Hepatocyte (in vitro differentiated cells): ENCODE measurements around the gene SIGLEC14. TPM values are rescaled to one million over a fixed set of nuclear protein-coding genes. Genes with fewer than 3 reads are reported as not detected.

Experiments used
- DNase-seq: peaks from one replicate; pipeline ENCODE4 v3.0.0-alpha.2; 2016; ENCODE audit warnings: low spot score
- H2AFZ ChIP-seq: fragments of 200-600 bp; sonication (generic); 2 replicates; pipeline ENCODE4 v1.6.0; 2016; ENCODE audit warnings: antibody characterized with exemption, mild to moderate bottlenecking
- H3K27ac ChIP-seq: fragments of 200-600 bp; sonication (generic); 2 replicates; pipeline ENCODE4 v1.5.1; 2016; ENCODE audit warnings: mild to moderate bottlenecking
- H3K27me3 ChIP-seq: fragments of 200-600 bp; sonication (generic); 2 replicates; pipeline ENCODE4 v1.6.1; 2016
- H3K36me3 ChIP-seq: fragments of 200-600 bp; sonication (generic); replicated peaks from 2 replicates; pipeline ENCODE4 v1.5.1; 2016; ENCODE audit warnings: low read depth; ENCODE audit not compliant: insufficient read depth
- H3K4me1 ChIP-seq: fragments of 200-600 bp; sonication (generic); 2 replicates; pipeline ENCODE4 v1.5.1; 2016; ENCODE audit warnings: mild to moderate bottlenecking, moderate library complexity; ENCODE audit not compliant: insufficient read depth
- H3K4me2 ChIP-seq: fragments of 200-600 bp; sonication (generic); 2 replicates; pipeline ENCODE4 v1.6.0; 2016
- H3K4me3 ChIP-seq: fragments of 200-600 bp; sonication (generic); 2 replicates; pipeline ENCODE4 v1.5.1; 2016; ENCODE audit warnings: mild to moderate bottlenecking
- H3K79me2 ChIP-seq: fragments of 200-600 bp; sonication (generic); 2 replicates; pipeline ENCODE4 v1.6.0; 2017; ENCODE audit warnings: mild to moderate bottlenecking
- H3K9me2 ChIP-seq: fragments of 200-600 bp; sonication (generic); replicated peaks from 2 replicates; pipeline ENCODE4 v1.6.0; 2017; ENCODE audit warnings: mild to moderate bottlenecking; ENCODE audit not compliant: insufficient read depth
- H3K9me3 ChIP-seq: fragments of 200-600 bp; sonication (generic); 2 replicates; pipeline ENCODE4 v1.5.1; 2016; ENCODE audit warnings: low read depth, mild to moderate bottlenecking
- H4K20me1 ChIP-seq: fragments of 200-600 bp; sonication (generic); 2 replicates; pipeline ENCODE4 v1.6.0; 2016; ENCODE audit warnings: mild to moderate bottlenecking; ENCODE audit not compliant: insufficient read depth, poor library complexity, severe bottlenecking
- EZH2 ChIP-seq: fragments of 200-600 bp; sonication (generic); IDR thresholded peaks from 2 replicates; pipeline ENCODE4 v1.6.1; 2016; ENCODE audit warnings: antibody characterized with exemption, mild to moderate bottlenecking, borderline replicate concordance
- EZH2phosphoT487 ChIP-seq: fragments of 200-600 bp; sonication (generic); IDR thresholded peaks from one replicate; pipeline ENCODE4 v1.6.1; 2018; ENCODE audit warnings: antibody characterized with exemption, mild to moderate bottlenecking, low read depth, moderate library complexity; ENCODE audit not compliant: unreplicated experiment, severe bottlenecking
- WGBS: methylation state at CpG from one replicate; pipeline ENCODE4 v1.1.6; 2016; ENCODE audit warnings: low lambda C conversion rate; ENCODE audit errors: missing lambda C conversion rate; 5-methylcytosine and 5-hydroxymethylcytosine counted together
- polyA plus RNA-seq: library from polyadenylated mRNA; unstranded; fragments of >200 nt; fragmentation: Nextera tagmentation; extraction: Ambion mirVana; gene quantifications from 2 replicates; pipeline ENCODE4 v1.2.1, GENCODE V29; 2016
- total RNA-seq: library from RNA; depleted of rRNA; stranded (reverse); fragments of >200 nt; gene quantifications from 2 replicates; pipeline ENCODE4 v1.2.3, GENCODE V29; 2014
- TF ChIP-seq, protein P1 (sequence below): fragments of 200-600 bp; sonication (generic); IDR thresholded peaks from 2 replicates; pipeline ENCODE4 v1.5.1; 2016; ENCODE audit warnings: antibody characterized with exemption, mild to moderate bottlenecking; ENCODE audit not compliant: poor library complexity

The SIGLEC14 gene
- total and polyA plus RNA-seq, 2 experiments from 2014 or later = 0.13 to 0.47 TPM

DNA sequence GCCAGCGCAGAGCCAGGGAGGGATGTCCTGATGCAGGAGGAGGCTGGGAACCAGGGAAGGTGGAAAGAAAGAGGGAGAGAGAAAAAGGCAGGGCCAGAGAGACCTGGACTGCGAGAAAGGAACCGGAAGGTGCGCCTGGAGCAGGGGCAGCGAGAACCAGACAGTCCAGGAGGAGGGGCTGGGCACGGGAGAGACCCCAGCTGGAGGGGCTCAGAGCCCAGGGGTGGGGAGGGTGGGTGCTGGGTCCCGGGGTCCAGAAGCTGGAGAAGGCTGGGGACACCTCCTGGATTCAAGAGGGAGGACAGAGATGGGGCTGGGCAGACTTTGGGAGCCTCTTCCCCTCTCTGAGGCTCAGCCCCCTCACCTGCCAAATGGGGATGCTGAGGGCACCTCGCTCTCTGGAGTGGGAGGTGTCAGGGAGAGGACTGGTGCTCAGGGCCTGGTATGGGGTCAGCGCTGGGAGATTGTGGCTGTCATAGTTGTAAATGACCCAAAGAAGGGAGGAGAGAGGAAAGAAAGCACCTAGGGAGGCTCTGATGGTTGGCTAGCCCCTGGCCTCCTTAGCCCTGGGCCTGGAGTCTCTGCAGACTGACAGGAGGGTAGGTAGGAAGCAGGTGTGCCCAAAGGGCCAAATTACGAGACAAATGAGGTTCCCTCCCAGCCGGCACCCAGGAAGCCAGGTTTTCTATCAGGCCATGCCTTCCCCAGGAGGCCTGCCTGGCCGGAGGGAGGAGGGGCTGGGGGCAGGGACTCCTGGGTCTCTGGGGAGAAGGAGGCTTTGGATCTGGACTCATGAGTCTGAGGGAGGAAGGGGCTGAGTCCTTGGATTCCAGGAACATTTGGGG, 45.2 kb upstream of the SIGLEC14 start:
- no peak overlapping the region for H2AFZ ChIP-seq
- no peaks in the 10 kb centered on the region for H3K36me3 ChIP-seq
- no peaks in the 10 kb centered on the region for H3K27me3 ChIP-seq
- H3K9me2 ChIP-seq = no peaks in the 10 kb centered on the region
- H3K79me2 ChIP-seq = peaks cover 82% of the 10 kb centered on the region
- H3K9me3 ChIP-seq = no peaks in the 10 kb centered on the region
- peaks cover 58% of the 10 kb centered on the region for H4K20me1 ChIP-seq
- TF ChIP-seq, protein P1, sequence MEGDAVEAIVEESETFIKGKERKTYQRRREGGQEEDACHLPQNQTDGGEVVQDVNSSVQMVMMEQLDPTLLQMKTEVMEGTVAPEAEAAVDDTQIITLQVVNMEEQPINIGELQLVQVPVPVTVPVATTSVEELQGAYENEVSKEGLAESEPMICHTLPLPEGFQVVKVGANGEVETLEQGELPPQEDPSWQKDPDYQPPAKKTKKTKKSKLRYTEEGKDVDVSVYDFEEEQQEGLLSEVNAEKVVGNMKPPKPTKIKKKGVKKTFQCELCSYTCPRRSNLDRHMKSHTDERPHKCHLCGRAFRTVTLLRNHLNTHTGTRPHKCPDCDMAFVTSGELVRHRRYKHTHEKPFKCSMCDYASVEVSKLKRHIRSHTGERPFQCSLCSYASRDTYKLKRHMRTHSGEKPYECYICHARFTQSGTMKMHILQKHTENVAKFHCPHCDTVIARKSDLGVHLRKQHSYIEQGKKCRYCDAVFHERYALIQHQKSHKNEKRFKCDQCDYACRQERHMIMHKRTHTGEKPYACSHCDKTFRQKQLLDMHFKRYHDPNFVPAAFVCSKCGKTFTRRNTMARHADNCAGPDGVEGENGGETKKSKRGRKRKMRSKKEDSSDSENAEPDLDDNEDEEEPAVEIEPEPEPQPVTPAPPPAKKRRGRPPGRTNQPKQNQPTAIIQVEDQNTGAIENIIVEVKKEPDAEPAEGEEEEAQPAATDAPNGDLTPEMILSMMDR = no peak
- TF ChIP-seq EZH2 = no peak
- no peak for TF ChIP-seq EZH2phosphoT487
- peak overlapping the region; percentile 98 for H3K4me3 ChIP-seq
- peak; percentile 35 for DNase-seq
- WGBS = 33% methylated on average over 6 of the region's 12 CpGs
- peak overlapping the region; percentile 98 for H3K27ac ChIP-seq
- peaks cover 19% of the 10 kb centered on the region for H3K4me1 ChIP-seq
- H3K4me2 ChIP-seq = peak overlapping the region; percentile 92

DNA sequence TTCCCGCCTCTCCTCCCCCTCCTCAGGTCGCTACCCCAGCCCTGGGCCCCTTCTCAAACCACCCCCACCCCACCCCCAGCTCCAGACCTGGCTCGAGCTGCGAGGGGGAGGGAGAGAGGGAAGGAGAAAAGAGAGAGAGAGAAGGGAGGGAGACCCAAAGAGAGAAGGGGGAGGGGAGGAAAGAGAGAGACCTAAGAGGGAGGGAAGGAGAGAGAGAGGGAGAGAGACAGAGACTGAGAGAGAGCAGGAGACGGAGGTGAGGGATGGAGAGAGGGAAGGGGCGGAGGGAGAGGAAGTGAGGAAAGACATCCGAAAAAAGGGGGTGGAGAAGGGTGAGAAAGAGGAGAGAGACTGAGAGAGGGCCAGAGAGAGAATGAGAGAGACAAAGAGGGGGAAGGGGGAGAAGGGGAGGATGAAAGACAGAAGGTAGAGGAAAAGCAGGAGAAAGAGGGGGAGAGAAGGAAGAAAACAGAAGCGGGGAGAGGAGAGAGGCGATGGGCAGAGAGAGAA, 44.5 kb upstream of the SIGLEC14 start:
- H3K79me2 ChIP-seq = peaks cover 82% of the 10 kb centered on the region
- peaks cover 20% of the 10 kb centered on the region for H3K4me1 ChIP-seq
- H3K9me3 ChIP-seq = no peaks in the 10 kb centered on the region
- no peaks in the 10 kb centered on the region for H3K36me3 ChIP-seq
- peak overlapping the region; percentile 98 for H3K4me3 ChIP-seq
- TF ChIP-seq EZH2phosphoT487 (no peak), EZH2 (no peak)
- TF ChIP-seq, protein P1 = no peak
- H3K27ac ChIP-seq = peak overlapping the region; percentile 98
- no peak overlapping the region for H2AFZ ChIP-seq
- peak overlapping the region; percentile 92 for H3K4me2 ChIP-seq
- H4K20me1 ChIP-seq = peaks cover 51% of the 10 kb centered on the region
- H3K27me3 ChIP-seq = no peaks in the 10 kb centered on the region
- H3K9me2 ChIP-seq = no peaks in the 10 kb centered on the region
- WGBS = 4% methylated on average over 4 of the region's 9 CpGs
- no peak for DNase-seq

DNA sequence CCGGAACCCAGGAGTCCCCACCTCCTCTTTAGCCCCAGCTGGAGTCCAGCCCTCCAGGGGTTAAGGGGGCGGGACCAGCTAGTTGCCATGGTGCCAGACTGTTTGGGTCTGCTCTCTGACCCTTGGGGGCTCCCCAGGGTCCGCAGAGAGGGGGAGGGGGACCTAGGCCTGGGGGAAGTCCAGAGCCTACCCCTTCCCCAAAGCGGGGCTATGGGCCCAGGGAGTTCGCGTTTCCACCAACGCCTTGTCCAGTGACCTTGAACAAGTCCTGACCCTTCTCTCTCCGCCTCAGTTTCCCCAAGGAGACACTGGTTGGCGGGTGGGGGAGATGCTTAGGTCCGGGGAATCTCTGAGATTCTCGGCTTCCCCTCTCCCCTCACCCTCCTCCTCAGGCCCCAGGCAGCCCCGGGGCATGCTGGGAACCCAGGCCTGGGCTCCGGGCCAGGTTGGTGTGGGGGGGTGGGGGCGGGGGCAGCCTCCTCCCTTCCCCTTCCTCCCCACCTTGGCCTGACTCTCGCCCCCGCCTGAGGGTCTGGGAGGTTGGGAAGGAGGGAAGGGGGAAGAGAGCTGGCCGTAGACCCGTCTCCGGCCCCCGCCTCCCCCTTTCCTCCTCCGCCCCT, 43.9 kb upstream of the SIGLEC14 start:
- Histone ChIP-seq H3K36me3 (no peaks in the 10 kb centered on the region), H3K9me3 (no peaks in the 10 kb centered on the region), H3K9me2 (no peaks in the 10 kb centered on the region), H3K27me3 (no peaks in the 10 kb centered on the region), H3K4me3 (peak overlapping the region; percentile 98), H3K4me2 (peak overlapping the region; percentile 92), H3K27ac (peak overlapping the region; percentile 98), H3K79me2 (peaks cover 82% of the 10 kb centered on the region), H2AFZ (no peak overlapping the region), H3K4me1 (peaks cover 20% of the 10 kb centered on the region), H4K20me1 (peaks cover 45% of the 10 kb centered on the region)
- peak; percentile 90 for DNase-seq
- WGBS = 0% methylated on average over 4 of the region's 21 CpGs
- TF ChIP-seq EZH2 = no peak
- no peak for TF ChIP-seq EZH2phosphoT487
- TF ChIP-seq, protein P1 = no peak
